ENCODE results near the gene NUMA1. TPM values are rescaled to one million over a fixed set of nuclear protein-coding genes. Genes with fewer than 3 reads are reported as not detected.

Gene NUMA1
- total RNA-seq, 1 donor from 2014 or later: 157 TPM

GRCh38 chr11:72039031-72039855 lies 41.1 kb downstream of the NUMA1 start:
- Histone ChIP-seq H3K27me3 (ENCODE audit: control insufficient read depth, insufficient read depth, low read length) (no peaks in the 10 kb centered on the region), H3K36me3 (ENCODE audit: control insufficient read depth, insufficient read depth, low read length) (no peaks in the 10 kb centered on the region), H3K4me3 (ENCODE audit: low read depth, low read length) (peak overlapping the region; percentile 55)
- TF ChIP-seq CTCF (IDR thresholded peaks at IDR 0.05; ENCODE audit: insufficient read depth, low read length, poor library complexity, severe bottlenecking): no peak
- no peak for DNase-seq (ENCODE audit: low read depth)

GRCh38 chr11:72038491-72038890 lies 41.9 kb downstream of the NUMA1 start:
- no peaks in the 10 kb centered on the region for H3K27me3 ChIP-seq (ENCODE audit: control insufficient read depth, insufficient read depth, low read length)
- no peak overlapping the region for H3K4me3 ChIP-seq (ENCODE audit: low read depth, low read length)
- H3K36me3 ChIP-seq (ENCODE audit: control insufficient read depth, insufficient read depth, low read length): no peaks in the 10 kb centered on the region
- no peak for TF ChIP-seq CTCF (IDR thresholded peaks at IDR 0.05; ENCODE audit: insufficient read depth, low read length, poor library complexity, severe bottlenecking)
- no peak for DNase-seq (ENCODE audit: low read depth)

- H3K4me3 ChIP-seq (ENCODE audit: low read depth, low read length): no peak overlapping the region
- no peak for DNase-seq (ENCODE audit: low read depth)
- no peaks in the 10 kb centered on the region for H3K27me3 ChIP-seq (ENCODE audit: control insufficient read depth, insufficient read depth, low read length)
- H3K36me3 ChIP-seq (ENCODE audit: control insufficient read depth, insufficient read depth, low read length): no peaks in the 10 kb centered on the region
- TF ChIP-seq CTCF (IDR thresholded peaks at IDR 0.05; ENCODE audit: insufficient read depth, low read length, poor library complexity, severe bottlenecking): no peak
Observed at GRCh38 chr11:72037554-72038311, 42.6 kb downstream of the NUMA1 start.

- TF ChIP-seq CTCF (IDR thresholded peaks at IDR 0.05; ENCODE audit: insufficient read depth, low read length, poor library complexity, severe bottlenecking): no peak
- no peaks in the 10 kb centered on the region for H3K36me3 ChIP-seq (ENCODE audit: control insufficient read depth, insufficient read depth, low read length)
- no peak for DNase-seq (ENCODE audit: low read depth)
Observed at GRCh38 chr11:72036687-72037086, 43.7 kb downstream of the NUMA1 start.

GRCh38 chr11:72030472-72031045 lies 49.8 kb downstream of the NUMA1 start:
- Histone ChIP-seq H3K4me3 (ENCODE audit: low read depth, low read length) (no peak overlapping the region), H3K27me3 (ENCODE audit: control insufficient read depth, insufficient read depth, low read length) (no peaks in the 10 kb centered on the region), H3K36me3 (ENCODE audit: control insufficient read depth, insufficient read depth, low read length) (no peaks in the 10 kb centered on the region)
- DNase-seq (ENCODE audit: low read depth): no peak
- TF ChIP-seq CTCF (IDR thresholded peaks at IDR 0.05; ENCODE audit: insufficient read depth, low read length, poor library complexity, severe bottlenecking): no peak

More at GRCh38 chr11:72036687-72037086, 43.7 kb downstream of the NUMA1 start:
- H3K27me3 ChIP-seq (ENCODE audit: control insufficient read depth, insufficient read depth, low read length): no peaks in the 10 kb centered on the region
- H3K4me3 ChIP-seq (ENCODE audit: low read depth, low read length): no peak overlapping the region
